Epithelial cell of prostate (primary cell): ENCODE measurements around the gene SP140L.
"Not testable (repeated sequence)": the region's sequence is repeated elsewhere in the genome, so short reads cannot be mapped to it uniquely, and the experiment has no call there.

Experiments
- DNase-seq: peaks from one replicate; pipeline ENCODE4 v3.0.0-alpha.2; 2011; ENCODE audit warnings: low read depth, low spot score
- H3K27ac ChIP-seq: fragments of 450-650 bp; 2 replicates; pipeline ENCODE4 v1.5.1; 2017; ENCODE audit warnings: mild to moderate bottlenecking

SP140L gene

DNA sequence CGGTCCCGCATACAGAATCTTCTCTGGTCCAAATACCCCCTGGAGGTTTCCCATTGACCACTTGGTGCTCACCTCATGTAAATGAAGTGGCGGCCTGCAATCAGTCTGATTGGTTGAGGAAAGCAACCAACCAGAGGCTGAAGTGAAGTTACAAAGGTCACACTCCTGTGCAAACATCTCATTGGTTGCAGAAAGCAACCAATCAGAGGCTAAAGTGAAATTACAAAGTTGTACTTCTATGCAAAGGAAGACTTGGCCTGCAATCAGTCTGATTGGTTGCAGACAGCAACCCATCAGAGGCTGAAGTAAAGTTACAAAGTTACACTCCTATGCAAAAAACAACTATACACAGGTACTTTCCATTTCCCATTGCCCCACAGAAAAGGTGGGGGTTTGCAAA is 86.5 kb downstream of the SP140L start:
- no peak for DNase-seq
- no peak overlapping the region for H3K27ac ChIP-seq

GRCh38 chr2:230414302-230414701 is 87.3 kb downstream of the SP140L start:
- no peak overlapping the region for H3K27ac ChIP-seq
- DNase-seq, result no peak

DNA sequence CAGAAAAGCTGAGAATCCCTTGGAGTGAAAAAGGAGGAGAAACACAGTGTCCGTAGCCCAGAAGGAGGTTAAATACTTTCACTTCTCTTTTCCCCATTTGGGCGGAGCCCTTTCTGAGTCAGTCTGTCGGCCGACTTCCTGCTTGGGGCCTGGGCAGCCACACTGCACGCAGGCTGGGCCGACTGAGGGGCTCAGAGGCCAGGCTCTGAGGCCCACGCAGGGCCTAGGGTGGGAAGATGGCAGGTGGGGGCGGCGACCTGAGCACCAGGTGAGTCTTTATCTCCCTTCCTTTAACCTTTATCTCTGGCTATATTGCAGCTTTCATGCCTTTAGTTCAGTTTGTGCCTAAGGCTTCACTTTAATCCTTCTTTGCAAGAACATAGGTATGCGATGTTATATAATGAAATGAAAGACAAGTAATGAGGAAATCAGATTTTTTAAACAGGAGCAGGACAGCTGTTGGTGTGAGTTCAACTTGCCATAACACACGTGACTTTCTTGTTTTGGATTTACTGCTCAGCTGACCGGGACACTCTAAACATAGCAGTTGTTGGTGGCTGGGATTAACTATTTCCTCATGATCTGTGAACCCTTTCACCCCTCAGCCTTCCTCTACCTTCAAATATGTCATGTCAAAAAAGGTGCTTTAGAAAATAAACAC is 89.2 kb downstream of the SP140L start, which contains the start of gene SP100:
TSS of gene SP100 (plus strand) at position 141 of the 661 bp plus-strand sequence. CDS start at position 237, 96 bp downstream.
- peak within 1 kb of the TSS; percentile 83 for H3K27ac ChIP-seq
- DNase-seq, result peak; percentile 36

- H3K27ac ChIP-seq, result no peak overlapping the region
- no peak for DNase-seq
These were observed 90.4 kb downstream of the SP140L start for GRCh38 chr2:230417436-230417835.

- H3K27ac ChIP-seq, result peak overlapping the region; percentile 29
- no peak for DNase-seq
These were observed 91.5 kb downstream of the SP140L start for GRCh38 chr2:230418341-230419016.

- no peak for DNase-seq
- no peak overlapping the region for H3K27ac ChIP-seq
These were observed 92.2 kb downstream of the SP140L start for GRCh38 chr2:230419181-230419580.

GRCh38 chr2:230422149-230422548 is 95.2 kb downstream of the SP140L start:
- no peak overlapping the region for H3K27ac ChIP-seq
- no peak for DNase-seq

GRCh38 chr2:230423851-230424458 is 97.0 kb downstream of the SP140L start:
- H3K27ac ChIP-seq, result peak overlapping the region; percentile 80
- DNase-seq, result peak; percentile 90

GRCh38 chr2:230425377-230425776 is 98.4 kb downstream of the SP140L start:
- no peak overlapping the region for H3K27ac ChIP-seq
- no peak for DNase-seq

- H3K27ac ChIP-seq, result no peak overlapping the region
- DNase-seq, result no peak
These were observed 102.5 kb downstream of the SP140L start for GRCh38 chr2:230429513-230429912.

GRCh38 chr2:230430957-230431910 is 104.2 kb downstream of the SP140L start:
- no peak for DNase-seq
- no peak overlapping the region for H3K27ac ChIP-seq

DNA sequence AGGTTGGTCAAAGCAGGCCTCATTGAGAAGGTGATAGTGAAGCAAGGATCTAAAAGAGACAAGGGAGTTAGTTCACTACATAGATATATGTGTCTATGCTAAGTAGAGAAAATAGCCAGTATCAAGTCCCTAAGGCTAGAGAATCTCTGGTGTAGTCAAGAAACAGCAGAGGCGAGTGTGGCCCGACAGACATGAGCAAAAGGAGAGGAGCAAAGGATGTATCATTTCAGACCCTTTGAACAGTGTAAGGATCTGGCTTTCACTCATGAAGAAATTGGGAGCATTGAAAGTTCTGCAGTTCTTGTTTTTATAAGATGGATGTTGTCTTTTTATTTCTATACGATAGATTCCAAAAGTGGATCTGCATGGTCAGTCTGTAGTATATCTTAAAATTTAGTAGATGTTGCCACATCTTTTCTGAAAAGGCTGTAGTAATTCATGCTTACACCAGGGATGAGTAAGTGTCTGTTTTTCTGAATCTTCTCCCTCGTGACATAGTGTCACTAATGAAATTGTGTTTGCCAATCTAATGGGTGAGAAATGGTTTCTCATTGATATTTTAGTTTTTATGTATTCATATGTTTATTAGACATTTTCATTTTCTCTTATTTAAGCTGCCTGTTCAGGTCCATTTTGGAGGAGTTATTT is 107.8 kb downstream of the SP140L start:
- peak overlapping the region; percentile 37 for H3K27ac ChIP-seq
- no peak for DNase-seq

GRCh38 chr2:230435431-230435830 is 108.4 kb downstream of the SP140L start:
- DNase-seq, result no peak
- peak overlapping the region; percentile 37 for H3K27ac ChIP-seq

DNA sequence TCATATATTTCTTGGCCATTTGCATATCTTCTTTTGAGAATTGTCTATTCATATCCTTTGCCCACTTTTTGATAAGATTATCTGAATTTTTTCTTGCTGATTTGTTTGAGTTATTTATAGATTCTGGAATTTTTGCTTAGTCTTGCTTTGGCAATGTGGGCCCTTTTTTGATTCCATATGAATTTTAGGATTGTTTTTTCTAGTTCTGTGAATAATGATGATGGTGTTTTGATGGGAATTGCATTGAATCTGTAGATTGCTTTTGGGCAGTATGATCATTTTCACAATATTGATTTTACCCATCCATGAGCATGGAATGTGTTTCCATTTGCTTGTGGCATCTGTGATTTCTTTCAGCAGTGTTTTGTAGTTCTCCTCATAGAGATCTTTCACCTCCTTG is 112.1 kb downstream of the SP140L start:
- DNase-seq, H3K27ac ChIP-seq: not testable (repeated sequence)

DNA sequence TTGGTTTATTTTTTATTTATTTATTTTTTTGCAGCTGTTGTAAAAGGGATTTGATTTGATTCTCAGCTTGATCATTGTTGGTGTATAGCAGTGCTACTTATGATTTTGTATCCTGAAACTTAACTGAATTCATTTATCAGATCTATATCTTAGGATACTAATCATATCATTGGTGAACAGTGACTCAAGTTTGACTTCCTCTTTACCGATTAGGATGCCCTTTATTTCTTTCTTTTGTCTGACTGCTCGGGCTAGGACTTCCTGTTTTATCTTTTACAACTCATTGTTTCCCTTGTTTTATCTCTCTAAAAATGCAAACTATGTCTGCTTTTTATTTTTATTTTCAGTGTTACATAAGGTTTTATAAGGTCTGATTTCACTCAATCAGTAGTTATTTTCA is 112.6 kb downstream of the SP140L start:
- no peak for DNase-seq
- no peak overlapping the region for H3K27ac ChIP-seq

GRCh38 chr2:230441227-230441897 is 114.4 kb downstream of the SP140L start:
- DNase-seq, result no peak
- H3K27ac ChIP-seq, result no peak overlapping the region

DNA sequence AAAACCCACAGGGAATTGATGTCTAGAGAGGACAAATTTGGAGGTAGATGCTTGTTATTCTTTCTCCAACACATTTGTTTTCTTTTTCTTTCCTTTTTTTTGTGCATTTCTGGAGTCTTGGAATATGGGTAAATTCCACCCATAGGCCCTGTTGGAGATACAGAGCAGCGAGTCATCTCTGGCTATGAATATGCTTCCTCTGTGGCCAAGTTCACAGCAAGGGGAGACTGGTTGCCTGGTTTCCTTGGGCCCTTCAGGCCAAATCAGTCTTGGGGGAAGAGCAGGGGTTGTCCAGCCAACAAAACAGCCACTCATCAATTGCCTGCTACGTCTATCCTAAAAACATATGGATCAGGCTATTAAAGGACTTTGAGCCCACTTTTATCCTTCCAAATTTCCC is 116.5 kb downstream of the SP140L start:
- H3K27ac ChIP-seq, result no peak overlapping the region
- no peak for DNase-seq

GRCh38 chr2:230444832-230445231 is 117.8 kb downstream of the SP140L start:
- H3K27ac ChIP-seq, result no peak overlapping the region

GRCh38 chr2:230447036-230447435 is 120.0 kb downstream of the SP140L start:
- DNase-seq, result no peak
- no peak overlapping the region for H3K27ac ChIP-seq

More at GRCh38 chr2:230444832-230445231, 117.8 kb downstream of the SP140L start:
- DNase-seq, result no peak
